ENCODE results near the gene EPHB1. TPM values are rescaled to one million over a fixed set of nuclear protein-coding genes. Genes with fewer than 3 reads are reported as not detected.
"Not testable (repeated sequence)": the region's sequence is repeated elsewhere in the genome, so short reads cannot be mapped to it uniquely, and the experiment has no call there.

The EPHB1 gene
- total RNA-seq, 1 donor from 2014 or later = 1.3 TPM

GRCh38 chr3:134769287-134769868 lies 25.7 kb upstream of the EPHB1 start:
- Mint-ChIP-seq H3K9me3 (no peaks in the 10 kb centered on the region), H3K4me1 (no peaks in the 10 kb centered on the region), H3K4me3 (no peak overlapping the region), H3K27ac (no peak overlapping the region), H3K36me3 (no peaks in the 10 kb centered on the region), H3K27me3 (ENCODE audit: low read depth) (peaks cover 28% of the 10 kb centered on the region)
- TF ChIP-seq, protein P1, sequence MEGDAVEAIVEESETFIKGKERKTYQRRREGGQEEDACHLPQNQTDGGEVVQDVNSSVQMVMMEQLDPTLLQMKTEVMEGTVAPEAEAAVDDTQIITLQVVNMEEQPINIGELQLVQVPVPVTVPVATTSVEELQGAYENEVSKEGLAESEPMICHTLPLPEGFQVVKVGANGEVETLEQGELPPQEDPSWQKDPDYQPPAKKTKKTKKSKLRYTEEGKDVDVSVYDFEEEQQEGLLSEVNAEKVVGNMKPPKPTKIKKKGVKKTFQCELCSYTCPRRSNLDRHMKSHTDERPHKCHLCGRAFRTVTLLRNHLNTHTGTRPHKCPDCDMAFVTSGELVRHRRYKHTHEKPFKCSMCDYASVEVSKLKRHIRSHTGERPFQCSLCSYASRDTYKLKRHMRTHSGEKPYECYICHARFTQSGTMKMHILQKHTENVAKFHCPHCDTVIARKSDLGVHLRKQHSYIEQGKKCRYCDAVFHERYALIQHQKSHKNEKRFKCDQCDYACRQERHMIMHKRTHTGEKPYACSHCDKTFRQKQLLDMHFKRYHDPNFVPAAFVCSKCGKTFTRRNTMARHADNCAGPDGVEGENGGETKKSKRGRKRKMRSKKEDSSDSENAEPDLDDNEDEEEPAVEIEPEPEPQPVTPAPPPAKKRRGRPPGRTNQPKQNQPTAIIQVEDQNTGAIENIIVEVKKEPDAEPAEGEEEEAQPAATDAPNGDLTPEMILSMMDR (IDR thresholded peaks at IDR 0.05; ENCODE audit: unreplicated experiment) = no peak
- no peak for DNase-seq (ENCODE audit: low spot score in 2 of 2, unreplicated experiment in 2 of 2)

DNA sequence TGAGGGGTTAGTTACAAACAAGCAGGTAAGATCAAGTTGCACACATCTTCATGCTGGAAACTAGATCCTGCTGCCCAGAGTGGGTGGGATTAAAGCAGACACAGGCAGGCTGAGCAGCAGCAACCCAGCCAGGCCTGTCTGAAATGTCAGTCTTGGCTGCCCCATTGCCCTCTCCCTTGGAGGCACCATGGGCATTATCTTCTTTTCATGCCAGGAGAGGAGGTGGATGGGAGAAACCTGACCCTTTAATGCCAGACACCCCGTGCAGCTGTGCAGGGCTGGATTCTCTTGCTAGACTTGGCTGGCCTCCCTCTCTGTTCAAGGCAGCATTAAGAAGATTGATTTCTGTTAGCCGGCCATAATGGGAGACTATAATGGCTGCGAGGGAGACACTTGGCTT lies 23.0 kb upstream of the EPHB1 start:
- Mint-ChIP-seq H3K4me1 (no peaks in the 10 kb centered on the region), H3K9me3 (no peaks in the 10 kb centered on the region), H3K36me3 (no peaks in the 10 kb centered on the region), H3K27ac (no peak overlapping the region), H3K4me3 (no peak overlapping the region), H3K27me3 (ENCODE audit: low read depth) (peaks cover 30% of the 10 kb centered on the region)
- TF ChIP-seq, protein P1 (IDR thresholded peaks at IDR 0.05; ENCODE audit: unreplicated experiment) = no peak
- no peak for DNase-seq (ENCODE audit: low spot score in 2 of 2, unreplicated experiment in 2 of 2)

DNA sequence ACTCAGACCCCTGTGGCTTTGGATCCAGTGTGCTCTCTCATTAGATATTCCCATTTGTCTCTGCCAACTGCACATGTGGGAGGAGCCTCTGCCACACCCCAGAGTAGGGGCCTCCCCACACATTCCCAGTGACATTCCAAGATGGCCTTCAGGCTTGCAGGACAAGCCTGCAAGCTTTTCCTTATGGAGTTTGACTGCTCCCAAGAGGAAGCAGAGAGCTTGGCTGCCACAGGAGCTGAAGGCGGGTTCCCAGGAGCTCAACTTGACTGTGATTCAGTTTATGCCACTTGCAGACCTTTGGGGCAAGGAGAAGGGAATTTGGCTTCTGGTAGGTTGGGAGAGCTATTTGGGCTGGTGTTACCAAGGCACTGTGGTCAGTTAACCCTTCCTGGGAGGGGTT lies 22.5 kb upstream of the EPHB1 start:
- no peak for DNase-seq (ENCODE audit: low spot score in 2 of 2, unreplicated experiment in 2 of 2)
- H3K27me3 Mint-ChIP-seq (ENCODE audit: low read depth) = peaks cover 30% of the 10 kb centered on the region
- no peaks in the 10 kb centered on the region for H3K4me1 Mint-ChIP-seq
- TF ChIP-seq, protein P1 (IDR thresholded peaks at IDR 0.05; ENCODE audit: unreplicated experiment) = no peak
- H3K9me3 Mint-ChIP-seq = no peaks in the 10 kb centered on the region
- H3K4me3 Mint-ChIP-seq = no peak overlapping the region
- no peak overlapping the region for H3K27ac Mint-ChIP-seq
- no peaks in the 10 kb centered on the region for H3K36me3 Mint-ChIP-seq

DNA sequence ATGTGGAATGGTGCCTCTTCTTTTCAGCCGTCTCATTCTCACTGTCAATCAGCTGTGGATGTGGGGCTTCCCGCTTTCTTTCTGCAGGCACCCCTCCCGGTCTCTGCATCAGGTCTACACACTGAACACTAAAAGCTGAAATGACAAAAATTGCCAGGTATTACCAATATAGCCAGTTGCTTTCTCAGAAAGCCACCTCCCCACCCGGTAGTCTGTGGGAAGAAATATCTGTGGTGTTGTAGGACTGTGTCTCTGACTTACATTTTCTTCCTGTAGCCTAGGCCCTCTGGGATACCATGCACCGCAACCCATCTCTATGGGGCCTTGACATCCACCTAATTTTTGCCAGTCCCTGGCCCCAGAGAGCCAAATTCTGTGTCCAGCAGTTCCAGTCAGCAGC lies 19.2 kb upstream of the EPHB1 start:
- Mint-ChIP-seq H3K36me3 (no peaks in the 10 kb centered on the region), H3K27me3 (ENCODE audit: low read depth) (peaks cover 40% of the 10 kb centered on the region), H3K4me1 (no peaks in the 10 kb centered on the region), H3K4me3 (no peak overlapping the region), H3K9me3 (no peaks in the 10 kb centered on the region), H3K27ac (no peak overlapping the region)
- no peak for DNase-seq (ENCODE audit: low spot score in 2 of 2, unreplicated experiment in 2 of 2)
- TF ChIP-seq, protein P1 (IDR thresholded peaks at IDR 0.05; ENCODE audit: unreplicated experiment) = no peak

GRCh38 chr3:134776518-134776917 lies 18.5 kb upstream of the EPHB1 start:
- Mint-ChIP-seq H3K27ac (no peak overlapping the region), H3K4me3 (no peak overlapping the region), H3K36me3 (no peaks in the 10 kb centered on the region), H3K4me1 (no peaks in the 10 kb centered on the region), H3K9me3 (no peaks in the 10 kb centered on the region), H3K27me3 (ENCODE audit: low read depth) (peaks cover 43% of the 10 kb centered on the region)
- TF ChIP-seq, protein P1 (IDR thresholded peaks at IDR 0.05; ENCODE audit: unreplicated experiment) = no peak
- no peak for DNase-seq (ENCODE audit: low spot score in 2 of 2, unreplicated experiment in 2 of 2)

- Mint-ChIP-seq H3K36me3 (no peaks in the 10 kb centered on the region), H3K27ac (no peak overlapping the region), H3K9me3 (no peaks in the 10 kb centered on the region), H3K4me3 (no peak overlapping the region), H3K4me1 (no peaks in the 10 kb centered on the region), H3K27me3 (ENCODE audit: low read depth) (peaks cover 47% of the 10 kb centered on the region)
- TF ChIP-seq, protein P1 (IDR thresholded peaks at IDR 0.05; ENCODE audit: unreplicated experiment) = no peak
- DNase-seq (ENCODE audit: low spot score in 2 of 2, unreplicated experiment in 2 of 2) = no peak
These were observed 17.7 kb upstream of the EPHB1 start for GRCh38 chr3:134777341-134777740.

- H3K4me1 Mint-ChIP-seq; H3K9me3 Mint-ChIP-seq; H3K27ac Mint-ChIP-seq; H3K36me3 Mint-ChIP-seq; DNase-seq (ENCODE audit: low spot score in 2 of 2, unreplicated experiment in 2 of 2); H3K4me3 Mint-ChIP-seq: not testable (repeated sequence)
- peaks cover 72% of the 10 kb centered on the region for H3K27me3 Mint-ChIP-seq (ENCODE audit: low read depth)
These were observed 6.8 kb upstream of the EPHB1 start for GRCh38 chr3:134788283-134788682.
